GM18951 (cell line): Measurements from ENCODE around the gene GAGE2A.
"Not testable (repeated sequence)": the region's sequence is repeated elsewhere in the genome, so short reads cannot be mapped to it uniquely, and the experiment has no call there.

Experiments used
- POLR2A ChIP-seq: IDR thresholded peaks from 4 replicates; pipeline ENCODE4 v1.6.1; 2011; ENCODE audit warnings: mild to moderate bottlenecking; ENCODE audit not compliant: insufficient read length, insufficient read depth; ENCODE audit errors: extremely low read depth
- in situ Hi-C: fragments of 300-500 bp; cut with MboI; formaldehyde crosslinking; loops from one replicate; pipeline ENCODE4 v1.12.0; 2022; ENCODE audit warnings: low sequenced_read_pairs, mixed read lengths, inconsistent platforms; ENCODE audit not compliant: unreplicated experiment

Gene GAGE2A

GRCh38 chrX:49589196-49589595, at the start of gene GAGE2A:
Gene GAGE2A, plus strand, starts transcription at chrX:49589496. Its CDS starts 1,155 bp downstream, at chrX:49590651.
- in situ Hi-C loops, result not testable (repeated sequence)

- in situ Hi-C loops, result not testable (repeated sequence)
Observed at GRCh38 chrX:49541433-49541832, 47.9 kb upstream of the GAGE2A start, which contains the start of gene GAGE12D. Gene GAGE12D, plus strand, starts transcription at chrX:49541733. Its CDS starts 1,155 bp downstream, at chrX:49542888.

- in situ Hi-C loops, result loop anchor here (25.0 kb wide), 1 partner anchor 239 kb away; the partner anchor contains the start of genes GAGE10 and GAGE12J
Observed at GRCh38 chrX:49550989-49551388, 38.3 kb upstream of the GAGE2A start, which contains the start of gene GAGE12E. Gene GAGE12E, plus strand, starts transcription at chrX:49551289. Its CDS starts 1,155 bp downstream, at chrX:49552444.

- in situ Hi-C loops, result loop anchor here (25.0 kb wide), 1 partner anchor 248 kb away; the partner anchor contains the start of genes GAGE10 and GAGE12J
Observed at GRCh38 chrX:49560542-49560941, 28.8 kb upstream of the GAGE2A start, which contains the start of gene GAGE12F. Gene GAGE12F, plus strand, starts transcription at chrX:49560842. Its CDS starts 1,155 bp downstream, at chrX:49561997.

GRCh38 chrX:49568728-49569127, 20.6 kb upstream of the GAGE2A start:
- in situ Hi-C loops, result loop anchor here (25.0 kb wide), 1 partner anchor 256 kb away; the partner anchor contains the start of genes GAGE10 and GAGE12J

GRCh38 chrX:49569152-49569551, 20.1 kb upstream of the GAGE2A start:
- in situ Hi-C loops, result loop anchor here (25.0 kb wide), 1 partner anchor 257 kb away; the partner anchor contains the start of genes GAGE10 and GAGE12J

GRCh38 chrX:49570100-49570499, 19.2 kb upstream of the GAGE2A start, which contains the start of gene GAGE12G:
Gene GAGE12G, plus strand, starts transcription at chrX:49570400. Its CDS starts 1,155 bp downstream, at chrX:49571555.
- in situ Hi-C loops, result loop anchor here (25.0 kb wide), 1 partner anchor 258 kb away; the partner anchor contains the start of genes GAGE10 and GAGE12J

GRCh38 chrX:49579649-49580048, 9.6 kb upstream of the GAGE2A start, which contains the start of gene GAGE12H:
Gene GAGE12H, plus strand, starts transcription at chrX:49579949. Its CDS starts 1,155 bp downstream, at chrX:49581104.
- in situ Hi-C loops, result not testable (repeated sequence)

- in situ Hi-C loops, result not testable (repeated sequence)
Observed at GRCh38 chrX:49589769-49590478, 628 bp downstream of the GAGE2A start.

- in situ Hi-C loops, result not testable (repeated sequence)
Observed at GRCh38 chrX:49590488-49590887, 1.2 kb downstream of the GAGE2A start.

GRCh38 chrX:49598720-49599119, 9.4 kb downstream of the GAGE2A start, which contains the start of gene GAGE1:
Gene GAGE1, plus strand, starts transcription at chrX:49599020. Its CDS starts 1,155 bp downstream, at chrX:49600175.
- in situ Hi-C loops, result not testable (repeated sequence)

GRCh38 chrX:49610718-49611310, 21.5 kb downstream of the GAGE2A start:
- in situ Hi-C loops, result no loop called here
- no peak for TF ChIP-seq POLR2A

GRCh38 chrX:49618574-49618973, 29.3 kb downstream of the GAGE2A start:
- in situ Hi-C loops, result no loop called here

GRCh38 chrX:49627086-49627777, 37.9 kb downstream of the GAGE2A start:
- in situ Hi-C loops, result loop anchor here (25.0 kb wide), 1 partner anchor 290 kb away; the partner anchor contains the start of gene GAGE13
- no peak for TF ChIP-seq POLR2A

More at GRCh38 chrX:49618574-49618973, 29.3 kb downstream of the GAGE2A start:
- TF ChIP-seq POLR2A, result no peak
